SK-N-SH (cell line): ENCODE data around the gene BRSK1. TPM values are rescaled to one million over a fixed set of nuclear protein-coding genes. Genes with fewer than 3 reads are reported as not detected.

Source experiments
- CTCF ChIA-PET: fragments of 300-600, 350-600 bp; formaldehyde crosslinking; extraction: SDS; loops from one replicate; lab custom pipeline; 2021; lab: Yijun Ruan, JAX
- POLR2A ChIA-PET: fragments of 350-600 bp; sonication (Branson Sonifier 250); formaldehyde crosslinking; extraction: SDS; loops from one replicate; lab custom pipeline; 2020; ENCODE audit warnings: antibody characterized with exemption, inconsistent platforms; lab: Yijun Ruan, JAX
- DNase-seq: peaks from one replicate; pipeline ENCODE4 v3.0.0; 2012
- H2AFZ ChIP-seq: fragments of 200-600 bp; sonication (generic); 2 replicates; pipeline ENCODE4 v1.8.1; 2016; ENCODE audit warnings: antibody characterized with exemption, mild to moderate bottlenecking, low read depth
- H3F3A ChIP-seq: fragments of 200-600 bp; sonication (generic); replicated peaks from 2 replicates; pipeline ENCODE3; 2016; ENCODE audit warnings: antibody characterized with exemption, mild to moderate bottlenecking; ENCODE audit not compliant: insufficient read depth
- H3K27ac ChIP-seq, 2 experiments: fragments of 200-500 bp in 1 of 2; fragments of 200-600 bp in 1 of 2; sonication (Bioruptor generic) in 1 of 2; sonication (generic), shearing (Covaris generic) in 1 of 2; 2 replicates each; pipeline versions ENCODE4 v1.5.1 to v1.6.1; 2014 to 2016; ENCODE audit warnings: low read depth in 2 of 2, inconsistent platforms in 1 of 2, low read length in 1 of 2, mild to moderate bottlenecking in 1 of 2, mixed read lengths in 1 of 2
- H3K27me3 ChIP-seq: fragments of 200-600 bp; sonication (generic), shearing (Covaris generic); 2 replicates; pipeline ENCODE4 v1.6.1; 2016; ENCODE audit warnings: mixed run types; ENCODE audit not compliant: insufficient read depth
- H3K36me3 ChIP-seq, 2 experiments: fragments of 200-500 bp in 1 of 2; fragments of 200-600 bp in 1 of 2; sonication (Bioruptor generic) in 1 of 2; sonication (generic) in 1 of 2; replicated peaks in 1 of 2; 2 replicates each; pipeline versions ENCODE3 to v1.5.1; 2014 to 2016; ENCODE audit warnings: low read length in 1 of 2, mild to moderate bottlenecking in 1 of 2; ENCODE audit not compliant: insufficient read depth in 2 of 2, control insufficient read depth in 1 of 2
- H3K4me1 ChIP-seq, 2 experiments: fragments of 200-500 bp in 1 of 2; fragments of 200-600 bp in 1 of 2; sonication (Bioruptor generic) in 1 of 2; sonication (generic), shearing (Covaris generic) in 1 of 2; 2 replicates each; pipeline versions ENCODE4 v1.5.1 to v1.6.1; 2014 to 2016; ENCODE audit warnings: low read depth in 1 of 2, low read length in 1 of 2, mixed run types in 1 of 2; ENCODE audit not compliant: insufficient read depth in 2 of 2, control insufficient read depth in 1 of 2
- H3K4me2 ChIP-seq: fragments of 200-600 bp; sonication (generic), shearing (Covaris generic); 2 replicates; pipeline ENCODE4 v1.6.1; 2017; ENCODE audit warnings: mixed run types
- H3K4me3 ChIP-seq, 2 experiments: fragments of 200-500 bp in 1 of 2; fragments of 200-600 bp in 1 of 2; sonication (Bioruptor generic) in 1 of 2; sonication (generic), shearing (Covaris generic) in 1 of 2; 2 replicates each; pipeline versions ENCODE4 v1.5.1 to v1.8.1; 2014 to 2016; ENCODE audit warnings: low read depth in 2 of 2, inconsistent platforms in 1 of 2, low read length in 1 of 2, mild to moderate bottlenecking in 1 of 2, mixed read lengths in 1 of 2, moderate library complexity in 1 of 2
- H3K79me2 ChIP-seq: fragments of 200-600 bp; sonication (generic); 2 replicates; pipeline ENCODE4 v1.8.1; 2017; ENCODE audit warnings: mild to moderate bottlenecking; ENCODE audit not compliant: insufficient read depth
- H3K9ac ChIP-seq: fragments of 200-600 bp; sonication (generic); 2 replicates; pipeline ENCODE4 v1.6.1; 2017; ENCODE audit warnings: mixed run types
- H3K9me2 ChIP-seq: fragments of 200-600 bp; sonication (generic); 2 replicates; pipeline ENCODE4 v1.6.1; 2017; ENCODE audit warnings: mixed run types
- H3K9me3 ChIP-seq: fragments of 200-600 bp; sonication (generic); 2 replicates; pipeline ENCODE4 v1.6.1; 2017; ENCODE audit warnings: mixed run types, mild to moderate bottlenecking, moderate library complexity
- H4K20me1 ChIP-seq: fragments of 200-600 bp; sonication (generic); 2 replicates; pipeline ENCODE4 v1.6.1; 2017; ENCODE audit warnings: mild to moderate bottlenecking, mixed run types; ENCODE audit not compliant: insufficient read depth
- CHD2 ChIP-seq: fragments of 150-350 bp; IDR thresholded peaks from 2 replicates; pipeline ENCODE4 v1.6.1; 2018; ENCODE audit warnings: low read length; ENCODE audit not compliant: partially characterized antibody
- CTCF ChIP-seq: fragments of 200-600 bp; sonication (generic); IDR thresholded peaks from 2 replicates; pipeline ENCODE4 v1.6.1; 2017; ENCODE audit warnings: antibody characterized with exemption, mild to moderate bottlenecking, moderate library complexity
- FOSL2 ChIP-seq: IDR thresholded peaks from 2 replicates; pipeline ENCODE4 v1.4.0; 2012; ENCODE audit warnings: low read depth, mild to moderate bottlenecking, moderate library complexity, borderline replicate concordance
- FOXJ3 ChIP-seq: sonication (generic); formaldehyde crosslinking; IDR thresholded peaks from 2 replicates; pipeline ENCODE4 v1.5.1; 2020; ENCODE audit warnings: mild to moderate bottlenecking, missing genetic modification reagents
- FOXM1 ChIP-seq: IDR thresholded peaks from 2 replicates; pipeline ENCODE4 v1.4.0; 2012; ENCODE audit warnings: low read depth, mild to moderate bottlenecking
- JUND ChIP-seq: IDR thresholded peaks from 2 replicates; pipeline ENCODE4 v1.4.0; 2012
- MAX ChIP-seq: IDR thresholded peaks from 2 replicates; pipeline ENCODE4 v1.4.0; 2012; ENCODE audit warnings: low read depth
- MEF2A ChIP-seq: IDR thresholded peaks from 2 replicates; pipeline ENCODE4 v1.4.0; 2012; ENCODE audit warnings: low read depth, borderline replicate concordance
- NFIC ChIP-seq: IDR thresholded peaks from 2 replicates; pipeline ENCODE4 v1.4.0; 2012; ENCODE audit warnings: borderline replicate concordance
- NRF1 ChIP-seq: IDR thresholded peaks from 2 replicates; pipeline ENCODE4 v1.6.1; 2012; ENCODE audit warnings: low read depth, mild to moderate bottlenecking, low read length
- PBX3 ChIP-seq: IDR thresholded peaks from 2 replicates; pipeline ENCODE4; 2012
- POLR2AphosphoS5 ChIP-seq: IDR thresholded peaks from 2 replicates; pipeline ENCODE4 v1.6.1; 2012; ENCODE audit warnings: low read depth, low read length
- RAD21 ChIP-seq: IDR thresholded peaks from 2 replicates; pipeline ENCODE4 v1.6.1; 2012; ENCODE audit warnings: mild to moderate bottlenecking, low read length
- REST ChIP-seq: IDR thresholded peaks from 2 replicates; pipeline ENCODE4 v1.6.1; 2012; ENCODE audit warnings: mild to moderate bottlenecking, low read depth, low read length, moderate library complexity
- SIN3A ChIP-seq: IDR thresholded peaks from 2 replicates; pipeline ENCODE4 v1.6.1; 2012; ENCODE audit warnings: low read depth, mild to moderate bottlenecking, low read length, moderate library complexity, borderline replicate concordance
- SMC3 ChIP-seq: IDR thresholded peaks from 2 replicates; pipeline ENCODE4 v1.6.1; 2012; ENCODE audit warnings: low read depth, low read length, improper control_type of control experiment
- TCF12 ChIP-seq: IDR thresholded peaks from 2 replicates; pipeline ENCODE4 v1.4.0; 2012
- YY1 ChIP-seq: IDR thresholded peaks from 2 replicates; pipeline ENCODE4 v1.4.0; 2012; ENCODE audit warnings: low read depth, mild to moderate bottlenecking
- WGBS: methylation state at CpG from one replicate; pipeline ENCODE4 v1.1.6; 2017; ENCODE audit warnings: low lambda C conversion rate; 5-methylcytosine and 5-hydroxymethylcytosine counted together
- polyA plus RNA-seq, 3 experiments: library from polyadenylated mRNA; depleted of rRNA; stranded (reverse); fragments of >200 nt; gene quantifications; 2 replicates each; pipeline ENCODE4 v1.2.3, GENCODE V29; 2012
- TF ChIP-seq, protein P1 (sequence below): fragments of 150-350 bp; IDR thresholded peaks from 2 replicates; pipeline ENCODE4 v1.6.1; 2017; ENCODE audit warnings: antibody characterized with exemption, low read length, low read depth, borderline replicate concordance

Gene BRSK1
- polyA plus RNA-seq, 1 of the 3 experiments (the other 2 are of a cell fraction) = 49.7 TPM

DNA sequence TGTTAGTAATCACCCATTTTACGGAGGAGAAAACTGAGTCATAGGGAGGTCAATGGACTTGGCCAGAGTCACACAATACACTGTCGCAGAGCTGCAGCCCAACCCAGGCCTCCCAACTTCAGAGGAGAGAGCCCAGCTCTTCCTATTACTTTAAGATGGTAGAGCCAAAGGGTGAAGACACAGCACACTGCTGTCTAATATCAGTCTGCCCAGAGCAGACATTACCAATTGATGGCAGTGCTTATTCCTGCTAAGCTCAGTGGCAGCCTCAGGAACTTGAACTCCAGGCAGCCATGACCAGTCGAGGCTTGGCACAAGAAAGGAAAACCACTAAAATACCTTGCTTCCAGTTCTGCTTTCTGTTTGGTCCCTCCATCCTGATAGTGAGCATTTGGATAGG lies 22.9 kb downstream of the BRSK1 start:
- peaks cover 33 to 46% of the 10 kb centered on the region in 2 experiments for H3K36me3 ChIP-seq
- no peak overlapping the region for H3K9ac ChIP-seq
- CTCF ChIA-PET = interaction anchor here (1.0 kb wide), 1 partner anchor 165 kb away, joined by 3 read pairs; no protein-coding TSS in a partner anchor
- no peaks in the 10 kb centered on the region for H4K20me1 ChIP-seq
- H3K27me3 ChIP-seq = no peaks in the 10 kb centered on the region
- H3K4me1 ChIP-seq = peaks cover 0 to 3% of the 10 kb centered on the region in 2 experiments; a peak in 1 of 4 replicates
- no peak overlapping the region for H3K4me2 ChIP-seq
- no peaks in the 10 kb centered on the region for H3K9me2 ChIP-seq
- H3F3A ChIP-seq = no peaks in the 10 kb centered on the region
- no peak for DNase-seq
- POLR2A ChIA-PET = no interaction called here
- H3K79me2 ChIP-seq = no peaks in the 10 kb centered on the region
- H2AFZ ChIP-seq = no peak overlapping the region
- TF ChIP-seq FOXJ3 (CRISPR knock-in tag) (no peak), SMC3 (no peak), NRF1 (no peak), JUND (no peak), CTCF (no peak), TCF12 (no peak), YY1 (no peak), NFIC (no peak), POLR2AphosphoS5 (no peak), FOSL2 (no peak), RAD21 (no peak), PBX3 (no peak), FOXM1 (no peak), MAX (no peak)
- H3K4me3 ChIP-seq = no peak overlapping the region
- no peaks in the 10 kb centered on the region for H3K9me3 ChIP-seq
- H3K27ac ChIP-seq = no peak overlapping the region
- 93% methylated on average over 3 of the region's 3 CpGs for WGBS

GRCh38 chr19:55308281-55308680 lies 24.5 kb downstream of the BRSK1 start:
- POLR2A ChIA-PET = no interaction called here
- H3K79me2 ChIP-seq = no peaks in the 10 kb centered on the region
- TF ChIP-seq CTCF (no peak), JUND (no peak), SMC3 (no peak), REST (no peak), CHD2 (no peak), MEF2A (no peak), SIN3A (no peak)
- TF ChIP-seq, protein P1, sequence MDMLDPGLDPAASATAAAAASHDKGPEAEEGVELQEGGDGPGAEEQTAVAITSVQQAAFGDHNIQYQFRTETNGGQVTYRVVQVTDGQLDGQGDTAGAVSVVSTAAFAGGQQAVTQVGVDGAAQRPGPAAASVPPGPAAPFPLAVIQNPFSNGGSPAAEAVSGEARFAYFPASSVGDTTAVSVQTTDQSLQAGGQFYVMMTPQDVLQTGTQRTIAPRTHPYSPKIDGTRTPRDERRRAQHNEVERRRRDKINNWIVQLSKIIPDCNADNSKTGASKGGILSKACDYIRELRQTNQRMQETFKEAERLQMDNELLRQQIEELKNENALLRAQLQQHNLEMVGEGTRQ = no peak

More at GRCh38 chr19:55308281-55308680, 24.5 kb downstream of the BRSK1 start:
- Histone ChIP-seq H3K4me1 (no peaks in the 10 kb centered on the region), H2AFZ (no peak overlapping the region), H3K4me3 (no peak overlapping the region), H3K27ac (no peak overlapping the region), H3F3A (no peaks in the 10 kb centered on the region), H3K27me3 (no peaks in the 10 kb centered on the region), H3K4me2 (no peak overlapping the region), H3K9ac (no peak overlapping the region), H3K36me3 (peaks cover 33 to 38% of the 10 kb centered on the region in 2 experiments), H3K9me3 (no peaks in the 10 kb centered on the region), H4K20me1 (no peaks in the 10 kb centered on the region), H3K9me2 (no peaks in the 10 kb centered on the region)
- WGBS = 94% methylated on average over 10 of the region's 11 CpGs
- CTCF ChIA-PET = no interaction called here
- no peak for DNase-seq
